AG08395 (cell line): ENCODE results near the gene RFTN1.

Experiments
- DNase-seq: peaks from one replicate; pipeline ENCODE4 v3.0.0; 2012; ENCODE audit warnings: mixed read lengths, low spot score

Gene RFTN1

DNA sequence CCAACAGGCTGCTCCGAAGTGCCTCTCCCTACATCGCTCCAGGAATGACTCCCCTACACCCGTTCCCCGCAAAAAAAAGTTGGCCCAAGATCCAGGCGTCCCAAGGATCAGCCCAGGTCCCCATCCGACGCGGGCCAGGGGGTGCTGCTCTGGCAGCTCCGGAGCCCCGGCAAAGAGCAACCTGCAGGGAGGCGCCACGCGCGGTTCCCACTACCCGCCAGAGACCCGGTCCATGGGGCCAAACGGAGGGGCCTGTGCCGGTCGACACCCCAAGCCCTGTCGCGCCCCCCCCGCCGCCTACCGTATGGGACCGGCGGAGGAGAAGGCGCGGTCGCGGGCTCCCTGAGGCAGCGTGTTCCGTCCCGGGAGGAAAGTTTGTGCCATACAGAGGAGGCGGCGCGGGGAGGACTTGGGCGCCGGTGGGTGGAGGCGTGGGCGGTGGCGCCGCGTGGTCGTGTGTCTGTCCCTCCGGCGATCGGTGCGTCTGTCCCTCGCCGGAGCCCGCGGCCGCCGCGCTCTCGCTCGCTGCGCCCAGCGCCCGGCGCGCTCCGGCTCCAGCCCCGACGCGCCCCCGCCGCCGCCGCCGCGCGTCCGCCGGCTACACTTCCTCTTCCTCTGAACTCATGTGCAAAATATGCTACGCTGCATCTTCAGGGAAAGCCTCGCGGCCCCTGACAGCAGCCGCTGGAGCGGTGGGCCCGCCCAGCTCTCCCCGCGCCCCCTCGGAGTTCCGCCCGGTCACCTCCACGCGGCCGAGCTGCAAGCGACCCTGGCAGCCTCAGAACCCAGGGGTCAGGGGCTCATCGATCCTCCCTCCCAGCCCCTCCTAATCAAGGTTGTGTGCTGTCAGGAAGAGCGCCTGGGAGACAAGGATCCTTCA lies at the start of gene RFTN1:
Gene RFTN1 (minus strand): TSS at position 559 of the 880 bp plus-strand sequence. CDS start 19,830 bp downstream, outside the sequence.
- DNase-seq = peak; percentile 75

DNA sequence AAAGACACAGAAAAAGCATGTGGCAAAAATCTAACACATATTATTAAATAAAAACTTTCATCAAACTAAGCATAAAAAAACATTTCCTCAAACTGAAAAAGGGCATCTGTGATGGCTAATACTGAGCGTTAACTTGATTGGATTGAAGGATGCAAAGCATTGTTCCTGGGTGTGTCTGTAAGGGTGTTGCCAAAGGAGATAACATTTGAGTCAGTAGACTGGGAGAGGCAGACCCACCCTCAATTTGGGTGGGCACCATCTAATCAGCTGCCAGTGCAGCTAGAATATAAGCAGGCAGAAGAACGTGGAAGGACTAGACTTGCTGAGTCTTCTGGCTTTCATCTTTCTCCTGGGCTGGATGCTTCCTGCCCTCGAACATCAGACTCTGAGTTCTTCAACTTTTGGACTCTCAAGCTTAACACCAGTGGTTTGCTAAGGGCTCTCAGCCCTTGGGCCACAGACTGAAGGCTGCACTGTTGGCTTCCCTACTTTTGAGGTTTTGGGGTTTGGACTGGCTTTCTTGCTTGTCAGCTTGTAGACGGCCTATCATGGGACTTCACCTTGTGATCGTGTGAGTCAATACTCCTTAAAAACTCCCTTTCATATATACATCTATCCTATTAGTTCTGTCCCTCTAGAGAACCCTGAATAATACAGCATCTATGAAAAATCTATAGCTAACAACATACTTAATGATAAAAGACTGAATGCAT lies 46.3 kb upstream of the RFTN1 start:
- no peak for DNase-seq

DNA sequence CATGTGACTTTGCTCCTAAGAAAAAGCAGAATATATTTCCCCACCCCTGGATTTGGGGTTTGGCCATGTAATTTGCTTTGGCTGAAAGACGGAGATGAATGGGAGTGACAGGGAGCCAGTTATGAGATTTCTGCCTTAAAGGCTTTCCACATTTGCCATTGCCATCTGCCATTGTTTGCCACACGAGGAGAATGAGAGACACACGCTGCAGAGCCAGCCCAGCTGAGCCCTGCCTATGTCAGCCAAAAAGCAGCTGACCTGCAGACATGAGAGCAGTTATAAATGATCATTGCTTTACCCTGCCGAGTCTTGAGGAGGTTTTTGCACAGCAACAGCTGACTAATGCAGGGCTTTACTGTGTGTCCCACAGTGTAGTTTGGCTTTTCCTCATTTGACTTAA lies 40.6 kb upstream of the RFTN1 start:
- DNase-seq = no peak

DNA sequence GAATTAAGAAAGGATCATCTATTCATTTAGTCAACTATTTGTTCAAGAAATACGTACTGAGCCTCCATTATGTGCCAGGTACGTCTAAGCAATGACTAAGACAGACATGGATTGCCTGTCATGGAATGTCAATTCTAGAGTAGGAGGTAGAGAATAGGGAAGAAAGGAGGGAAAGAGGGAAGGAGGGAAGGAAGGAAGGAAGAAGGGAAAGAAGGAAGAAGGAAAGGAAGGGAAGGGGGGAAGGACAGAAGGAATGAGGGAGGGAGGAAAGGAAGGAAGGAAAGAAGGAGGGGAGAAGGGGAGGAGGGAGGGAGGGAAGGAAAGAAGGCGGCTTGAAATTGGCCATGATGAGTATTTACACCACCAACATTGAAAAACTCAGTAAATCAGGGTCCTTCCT lies 39.3 kb upstream of the RFTN1 start:
- no peak for DNase-seq

DNA sequence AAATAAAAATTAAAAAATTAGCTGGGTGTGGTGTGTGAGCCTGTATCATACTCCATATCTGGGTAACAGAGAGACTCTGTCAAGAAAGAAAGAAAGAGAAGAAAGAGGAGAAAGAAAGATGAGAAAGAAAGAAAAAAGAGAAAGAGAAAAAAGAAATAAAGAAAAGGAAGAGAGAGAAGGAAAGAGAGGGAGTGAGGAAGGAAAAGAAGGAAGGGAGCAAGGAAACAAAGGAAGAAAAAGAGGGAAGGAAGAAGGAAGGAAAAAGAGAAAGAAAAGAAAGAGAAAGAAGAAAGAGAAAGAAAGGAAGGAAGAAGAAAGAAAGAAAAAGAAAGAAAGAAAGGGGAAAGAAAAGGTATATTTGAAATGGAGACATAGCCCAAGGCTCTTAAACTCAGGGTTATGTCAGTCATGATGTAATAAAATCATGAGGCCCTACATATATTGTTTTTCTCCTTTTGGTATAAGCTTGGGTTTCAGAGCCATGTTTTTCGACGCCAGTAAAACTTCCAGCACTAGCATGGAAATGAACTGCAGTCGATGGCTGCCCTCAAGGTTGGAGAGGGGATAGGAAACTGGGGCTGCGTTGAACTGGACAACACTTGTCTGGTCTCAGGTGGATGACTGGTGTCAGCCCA lies 38.0 kb upstream of the RFTN1 start:
- DNase-seq = no peak

GRCh38 chr3:16550676-16551341 lies 37.3 kb upstream of the RFTN1 start:
- DNase-seq = peak; percentile 84

DNA sequence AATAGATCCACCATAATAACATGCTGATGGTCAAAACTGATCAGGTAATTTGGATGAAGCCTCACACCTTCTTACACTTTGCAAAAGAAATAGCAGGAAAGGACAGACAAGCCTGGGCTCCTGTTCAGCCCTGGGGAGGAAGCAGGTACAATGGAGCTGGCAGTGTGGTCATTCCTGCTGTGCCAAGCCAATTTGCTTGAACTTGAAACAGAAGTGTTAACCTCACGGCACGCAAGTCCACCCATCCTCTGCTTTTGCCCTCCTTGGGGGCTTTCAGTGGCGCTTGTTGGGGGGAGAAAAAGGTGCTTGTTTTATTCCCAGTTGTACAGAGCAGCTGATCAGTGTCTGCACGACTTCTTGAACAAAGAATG lies 36.8 kb upstream of the RFTN1 start:
- no peak for DNase-seq

DNA sequence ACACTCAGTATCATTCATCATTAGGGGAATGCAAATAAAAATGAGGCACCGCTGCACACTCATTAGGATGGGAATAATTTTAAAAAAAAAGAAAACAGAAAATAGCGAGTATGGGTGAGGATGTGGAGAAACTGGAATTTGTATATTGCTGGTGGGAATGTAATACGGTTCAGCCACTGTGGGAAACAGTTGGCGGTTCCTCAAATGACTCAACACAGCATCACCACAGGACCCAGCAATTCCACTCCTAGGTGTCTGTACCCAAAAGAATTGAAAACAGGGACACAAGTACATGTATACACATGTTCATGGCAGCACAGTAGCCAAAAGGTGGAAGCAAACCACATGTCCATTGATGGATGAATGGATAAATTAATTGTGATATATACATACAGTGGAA lies 35.2 kb upstream of the RFTN1 start:
- peak; percentile 25 for DNase-seq

DNA sequence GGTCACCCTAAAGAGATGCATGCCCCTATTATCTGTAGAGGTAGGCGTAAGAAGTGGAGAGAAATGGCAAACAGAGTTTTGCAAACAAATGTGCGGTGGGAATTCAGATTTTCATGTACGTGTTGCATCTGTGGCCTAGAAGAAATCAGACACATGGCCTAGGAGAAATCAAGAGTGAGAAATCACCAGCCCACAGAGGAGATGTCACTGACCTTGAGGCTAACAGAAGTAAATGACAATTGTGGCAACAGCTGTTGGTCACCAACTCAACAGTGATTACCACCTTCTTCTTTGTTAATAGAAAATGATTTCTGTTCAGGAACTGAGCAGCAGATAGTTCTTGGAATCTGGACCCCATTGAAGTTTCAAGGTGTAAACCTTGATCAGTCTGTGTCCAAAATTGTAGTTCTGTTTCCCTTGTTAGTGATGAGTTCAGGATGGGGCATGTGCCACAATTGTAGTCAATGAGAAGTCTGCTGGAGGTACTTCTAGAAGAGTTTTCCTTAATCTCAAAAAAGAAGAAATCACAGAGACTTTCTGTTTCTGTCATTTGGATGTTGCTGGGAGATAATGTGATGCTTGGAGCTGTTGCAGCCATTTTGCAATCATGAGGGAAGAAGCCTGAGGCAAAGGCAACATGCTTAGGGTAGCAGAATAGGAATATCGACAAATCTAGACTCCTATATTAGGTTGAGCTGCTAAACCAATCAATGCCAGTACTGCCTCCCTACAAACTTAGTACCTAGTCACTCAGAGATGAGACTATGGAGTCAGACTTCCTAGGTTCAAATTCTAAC lies 34.3 kb upstream of the RFTN1 start:
- DNase-seq = no peak

DNA sequence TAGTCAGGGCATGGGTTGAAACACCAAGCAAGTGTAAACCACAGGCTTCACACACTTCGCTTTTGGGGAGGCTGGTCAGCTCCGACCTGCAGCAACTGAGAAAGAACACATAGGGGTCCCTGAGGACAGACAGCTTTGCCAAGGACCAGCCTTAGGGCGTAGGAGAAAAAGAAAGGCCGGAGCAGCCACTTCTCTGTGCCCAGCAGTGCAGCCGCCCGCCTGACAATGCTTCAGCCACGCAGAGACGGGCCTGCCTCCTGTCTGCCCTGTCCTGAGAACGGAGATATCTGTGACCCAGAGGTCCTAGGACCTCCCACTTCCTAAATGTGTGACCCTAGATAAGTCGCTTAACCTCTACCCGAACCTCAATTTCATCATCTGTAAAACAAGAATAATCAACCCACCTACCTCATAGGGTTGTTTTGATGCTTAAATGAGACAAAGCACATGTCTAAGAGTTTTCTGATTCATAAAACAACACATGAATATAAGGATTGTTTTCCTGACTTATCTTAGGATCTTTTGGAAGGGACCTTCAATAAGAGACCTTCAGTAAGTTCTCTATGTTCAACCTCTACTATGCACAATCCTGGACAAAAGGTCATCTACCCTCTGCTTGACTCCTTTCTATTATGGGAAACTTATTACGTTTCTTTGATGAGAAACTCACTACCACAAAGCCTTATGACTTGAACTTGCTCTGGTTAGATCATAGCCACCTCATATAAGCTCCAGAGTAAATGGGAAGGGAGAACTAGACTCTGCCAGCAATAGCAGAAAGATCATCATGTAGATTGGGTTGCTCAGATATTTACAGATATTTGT lies 32.9 kb upstream of the RFTN1 start:
- no peak for DNase-seq

DNA sequence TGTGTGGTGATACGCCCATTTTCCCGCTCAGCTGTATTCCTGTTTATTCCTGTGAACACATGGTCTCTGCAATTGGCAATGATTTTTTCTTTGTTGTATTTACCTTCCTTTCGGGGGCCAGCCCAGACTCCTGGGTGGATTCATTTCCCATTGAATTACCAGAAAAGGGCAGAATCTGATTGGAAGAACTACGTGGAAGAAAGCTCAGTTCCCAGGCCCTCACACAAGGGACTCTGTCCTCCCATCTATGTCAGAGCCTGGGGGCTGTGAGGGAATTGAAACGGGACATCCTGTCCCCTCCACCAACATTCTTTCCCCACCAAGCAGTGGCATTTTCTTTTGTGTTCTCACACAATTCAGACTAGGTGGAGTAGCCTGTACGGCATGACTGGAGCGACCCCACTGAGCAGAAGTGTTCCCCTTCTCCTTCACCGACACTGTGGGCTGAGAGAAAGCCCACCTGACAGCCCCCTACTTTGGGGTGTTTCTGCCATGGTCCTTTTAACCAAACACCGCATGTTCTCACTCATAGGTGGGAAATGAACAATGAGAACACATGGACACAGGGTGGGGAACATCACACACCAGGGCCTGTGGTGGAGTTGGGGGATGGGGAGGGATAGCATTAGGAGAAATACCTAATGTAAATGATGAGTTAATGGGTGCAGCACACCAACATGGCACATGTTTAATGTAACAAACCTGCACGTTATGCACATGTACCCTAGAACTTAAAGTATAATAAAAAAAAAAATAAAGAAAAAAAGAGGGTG lies 32.1 kb upstream of the RFTN1 start:
- DNase-seq = no peak

- no peak for DNase-seq
Measured at GRCh38 chr3:16543242-16543864, 29.9 kb upstream of the RFTN1 start.

DNA sequence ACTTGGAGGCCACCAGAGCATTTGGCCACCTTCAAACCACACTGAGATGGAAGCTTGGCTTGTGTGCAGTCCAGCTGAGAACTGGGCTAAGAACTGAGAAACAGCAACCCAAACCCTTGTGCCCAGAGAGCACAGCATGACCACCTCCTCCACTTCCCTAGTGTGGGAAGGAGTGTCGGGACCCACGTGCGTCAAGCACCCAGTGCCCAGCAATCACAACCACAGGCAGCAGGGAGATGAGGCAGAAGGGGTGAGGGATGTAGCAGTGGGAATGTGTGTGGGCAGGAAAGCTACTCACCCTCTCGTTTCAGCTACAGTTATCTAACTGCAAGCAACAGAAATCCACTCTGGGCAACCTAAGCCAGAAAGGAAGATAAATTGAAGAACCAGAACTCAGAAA lies 25.0 kb upstream of the RFTN1 start:
- no peak for DNase-seq

DNA sequence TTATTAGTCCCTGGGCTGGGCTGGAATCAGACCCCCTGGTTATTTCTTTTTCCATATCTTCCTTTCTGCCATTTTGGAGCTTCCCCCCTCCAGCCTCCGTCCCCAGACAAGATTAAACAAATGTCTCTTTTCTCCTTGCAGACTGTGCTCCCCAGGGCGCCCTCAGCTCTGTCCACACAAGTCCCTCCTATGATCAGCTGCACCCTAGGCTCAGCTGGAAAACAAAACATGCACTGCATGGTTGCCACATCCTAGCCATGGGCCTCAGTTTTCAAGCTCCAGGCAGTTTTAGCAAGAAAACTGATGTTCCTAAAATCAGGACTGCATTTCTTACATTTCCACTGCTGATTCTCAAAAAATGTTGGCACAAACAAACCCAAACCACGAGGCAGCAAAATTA lies 23.5 kb upstream of the RFTN1 start:
- no peak for DNase-seq

DNA sequence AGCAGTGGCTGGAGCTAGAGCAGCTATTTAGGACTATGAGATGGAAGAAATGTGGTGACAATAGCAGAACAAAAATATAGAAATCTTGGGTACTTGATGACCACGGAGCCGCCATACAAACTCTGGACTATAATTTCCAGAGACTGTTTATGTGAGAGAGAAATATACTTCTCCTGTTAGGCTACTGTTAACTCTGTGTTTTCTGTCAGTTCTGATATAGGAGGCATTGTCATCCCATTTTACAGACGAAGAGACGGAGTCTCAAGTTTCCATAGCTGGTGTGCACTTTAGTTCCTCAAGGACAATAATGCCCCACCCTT lies 22.8 kb upstream of the RFTN1 start:
- no peak for DNase-seq

GRCh38 chr3:16534640-16535262 lies 21.3 kb upstream of the RFTN1 start:
- no peak for DNase-seq

DNA sequence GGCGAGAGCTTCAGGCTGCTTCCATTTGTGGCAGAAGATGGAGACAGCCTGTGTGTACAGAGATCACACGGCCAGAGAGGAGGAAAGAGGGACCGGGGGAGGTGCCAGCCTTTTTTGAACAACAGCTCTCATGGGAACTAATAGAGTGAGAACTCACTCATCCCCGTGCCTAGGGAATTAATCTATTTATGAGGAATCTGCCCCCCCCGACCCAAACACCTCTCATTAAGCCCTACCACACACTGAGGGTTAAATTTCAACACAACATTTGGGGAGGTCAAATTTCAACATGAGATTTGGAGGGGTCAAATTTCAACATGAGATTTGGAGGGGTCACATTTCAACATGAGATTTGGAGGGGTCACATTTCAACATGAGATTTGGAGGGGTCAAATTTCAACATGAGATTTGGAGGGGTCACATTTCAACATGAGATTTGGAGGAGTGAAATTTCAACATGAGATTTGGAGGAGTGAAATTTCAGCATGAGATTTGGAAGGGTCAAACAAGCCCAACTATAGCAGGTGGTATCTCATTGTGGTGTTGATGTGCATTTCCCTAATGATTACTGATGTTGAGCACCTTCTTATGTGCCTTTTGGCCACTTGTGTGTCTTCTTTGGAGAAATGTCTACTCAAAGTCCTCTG lies 20.6 kb upstream of the RFTN1 start:
- no peak for DNase-seq

DNA sequence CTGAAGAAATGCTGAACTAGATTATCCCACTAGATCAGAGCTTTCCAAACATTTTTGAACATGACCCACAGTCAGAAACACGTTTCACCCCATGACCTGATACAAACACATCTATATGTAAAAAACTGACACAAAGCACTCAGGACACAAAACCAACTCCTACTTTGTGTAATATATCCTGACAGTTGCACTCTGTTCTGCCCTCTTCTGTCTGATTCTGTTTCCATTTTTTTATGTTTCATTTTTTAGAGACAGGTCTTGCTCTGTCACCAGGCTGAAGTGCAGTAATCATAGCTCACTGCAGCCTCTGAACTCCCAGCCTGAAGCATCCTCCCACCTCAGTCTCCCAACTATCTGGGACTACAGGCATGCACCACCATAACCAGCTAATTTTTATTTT lies 15.8 kb upstream of the RFTN1 start:
- no peak for DNase-seq

- DNase-seq = peak; percentile 33
Measured at GRCh38 chr3:16528581-16528993, 15.1 kb upstream of the RFTN1 start.
